Ishikawa (cell line): ENCODE measurements around the gene TMPRSS7.

Experiments used
- CREB1 ChIP-seq: IDR thresholded peaks from 2 replicates; pipeline ENCODE4 v1.6.1; 2012; ENCODE audit warnings: low read depth
- EP300 ChIP-seq: IDR thresholded peaks from 2 replicates; pipeline ENCODE4 v1.6.1; 2012; ENCODE audit warnings: borderline replicate concordance
- RAD21 ChIP-seq: IDR thresholded peaks from 2 replicates; pipeline ENCODE4 v1.6.1; 2012; ENCODE audit warnings: low read depth
- TEAD4 ChIP-seq: IDR thresholded peaks from 2 replicates; pipeline ENCODE4 v1.6.1; 2012

GRCh38 chr3:112086076-112086854 lies 51.7 kb downstream of the TMPRSS7 start, which contains the start of gene C3orf52:
- TF ChIP-seq RAD21 (no peak), EP300 (0 out of 2 replicates have a peak, but pooled peaks have one; percentile 40), CREB1 (0 out of 2 replicates have a peak, but pooled peaks have one; percentile 28), TEAD4 (no peak)
